Measurements from ENCODE around the gene MROH2B. TPM values are rescaled to one million over a fixed set of nuclear protein-coding genes. Genes with fewer than 3 reads are reported as not detected.
A peak's percentile ranks its signal among the peaks of the same experiment; 100 is the strongest.

MROH2B gene
- total and polyA plus RNA-seq, 8 donors: 0.20 to 2.7 (median 0.63) TPM; not detected in 2

GRCh38 chr5:40973364-40974004 lies 97.7 kb downstream of the MROH2B start:
- Histone ChIP-seq H3K9me3 (no peaks in the 10 kb centered on the region), H3K4me1 (no peaks in the 10 kb centered on the region), H3K36me3 (no peaks in the 10 kb centered on the region), H3K27me3 (no peaks in the 10 kb centered on the region), H3K27ac (no peak overlapping the region), H3K4me3 (no peak overlapping the region)
- DNase-seq (no peak), ATAC-seq (no peak)
- TF ChIP-seq, protein P1, sequence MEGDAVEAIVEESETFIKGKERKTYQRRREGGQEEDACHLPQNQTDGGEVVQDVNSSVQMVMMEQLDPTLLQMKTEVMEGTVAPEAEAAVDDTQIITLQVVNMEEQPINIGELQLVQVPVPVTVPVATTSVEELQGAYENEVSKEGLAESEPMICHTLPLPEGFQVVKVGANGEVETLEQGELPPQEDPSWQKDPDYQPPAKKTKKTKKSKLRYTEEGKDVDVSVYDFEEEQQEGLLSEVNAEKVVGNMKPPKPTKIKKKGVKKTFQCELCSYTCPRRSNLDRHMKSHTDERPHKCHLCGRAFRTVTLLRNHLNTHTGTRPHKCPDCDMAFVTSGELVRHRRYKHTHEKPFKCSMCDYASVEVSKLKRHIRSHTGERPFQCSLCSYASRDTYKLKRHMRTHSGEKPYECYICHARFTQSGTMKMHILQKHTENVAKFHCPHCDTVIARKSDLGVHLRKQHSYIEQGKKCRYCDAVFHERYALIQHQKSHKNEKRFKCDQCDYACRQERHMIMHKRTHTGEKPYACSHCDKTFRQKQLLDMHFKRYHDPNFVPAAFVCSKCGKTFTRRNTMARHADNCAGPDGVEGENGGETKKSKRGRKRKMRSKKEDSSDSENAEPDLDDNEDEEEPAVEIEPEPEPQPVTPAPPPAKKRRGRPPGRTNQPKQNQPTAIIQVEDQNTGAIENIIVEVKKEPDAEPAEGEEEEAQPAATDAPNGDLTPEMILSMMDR (IDR thresholded peaks at IDR 0.05): no peak
- intact Hi-C loops (cut with DNase I): no loop called here

DNA sequence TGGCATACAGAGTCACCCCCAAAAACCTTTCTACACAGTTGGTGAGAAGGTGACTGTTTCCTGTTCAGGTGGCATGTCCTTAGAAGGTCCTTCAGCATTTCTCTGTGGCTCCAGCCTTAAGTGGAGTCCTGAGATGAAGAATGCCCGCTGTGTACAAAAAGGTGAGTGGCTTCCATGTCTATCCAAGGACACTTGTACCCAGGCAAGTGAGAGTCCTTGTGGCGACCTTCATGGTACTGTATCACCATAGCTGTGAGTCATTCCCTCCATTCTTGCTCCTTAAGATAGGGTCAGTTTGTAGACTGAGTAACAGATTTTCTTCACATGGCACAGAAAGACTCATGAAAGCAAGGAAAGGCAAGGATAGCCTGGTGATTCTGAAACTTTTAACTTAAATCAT lies 98.7 kb downstream of the MROH2B start:
- DNase-seq: peak in 1 of 4 donors; percentile 46
- no peaks in the 10 kb centered on the region for H3K36me3 ChIP-seq

GRCh38 chr5:40962207-40962955 lies 108.8 kb downstream of the MROH2B start:
- Histone ChIP-seq H3K4me3 (no peak overlapping the region), H3K27me3 (no peaks in the 10 kb centered on the region), H3K36me3 (no peaks in the 10 kb centered on the region), H3K27ac (no peak overlapping the region), H3K4me1 (no peaks in the 10 kb centered on the region), H3K9me3 (peaks cover 0 to 9% of the 10 kb centered on the region in 2 donors)
- ATAC-seq: no peak
- DNase-seq: no peak
- TF ChIP-seq, protein P1 (IDR thresholded peaks at IDR 0.05): no peak
- intact Hi-C loops (cut with DNase I): no loop called here

More for the DNA sequence above, 98.7 kb downstream of the MROH2B start:
- Histone ChIP-seq H3K4me3 (no peak overlapping the region), H3K27me3 (no peaks in the 10 kb centered on the region), H3K9me3 (no peaks in the 10 kb centered on the region), H3K27ac (no peak overlapping the region), H3K4me1 (no peaks in the 10 kb centered on the region)
- intact Hi-C loops (cut with DNase I): no loop called here
- ATAC-seq: peak; percentile 96
- TF ChIP-seq, protein P1 (IDR thresholded peaks at IDR 0.05): no peak

DNA sequence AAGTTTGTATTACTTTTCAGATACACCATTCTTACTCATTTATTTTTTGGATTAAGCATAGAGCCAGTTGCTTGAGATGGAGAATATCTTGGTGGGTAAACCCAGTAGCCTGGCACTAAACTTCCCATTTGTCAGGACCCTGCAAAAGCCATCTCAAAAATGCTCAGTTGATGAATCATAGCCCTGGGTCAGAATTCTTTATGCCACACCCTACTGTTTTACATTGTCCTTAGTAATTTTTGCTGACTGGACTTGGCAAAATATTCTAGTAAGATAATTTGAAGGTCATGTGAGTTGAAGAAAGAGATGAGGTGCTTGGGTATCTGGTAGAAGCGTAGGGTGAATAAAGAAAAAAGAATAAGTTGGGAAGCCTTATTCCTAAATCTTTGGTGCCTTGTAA lies 111.1 kb downstream of the MROH2B start:
- no peak for ATAC-seq
- DNase-seq: no peak
- intact Hi-C loops (cut with DNase I): no loop called here
- Histone ChIP-seq H3K36me3 (no peaks in the 10 kb centered on the region), H3K27ac (no peak overlapping the region), H3K9me3 (peaks cover 0 to 9% of the 10 kb centered on the region in 2 donors), H3K4me1 (no peaks in the 10 kb centered on the region), H3K4me3 (no peak overlapping the region), H3K27me3 (no peaks in the 10 kb centered on the region)
- TF ChIP-seq, protein P1 (IDR thresholded peaks at IDR 0.05): no peak

DNA sequence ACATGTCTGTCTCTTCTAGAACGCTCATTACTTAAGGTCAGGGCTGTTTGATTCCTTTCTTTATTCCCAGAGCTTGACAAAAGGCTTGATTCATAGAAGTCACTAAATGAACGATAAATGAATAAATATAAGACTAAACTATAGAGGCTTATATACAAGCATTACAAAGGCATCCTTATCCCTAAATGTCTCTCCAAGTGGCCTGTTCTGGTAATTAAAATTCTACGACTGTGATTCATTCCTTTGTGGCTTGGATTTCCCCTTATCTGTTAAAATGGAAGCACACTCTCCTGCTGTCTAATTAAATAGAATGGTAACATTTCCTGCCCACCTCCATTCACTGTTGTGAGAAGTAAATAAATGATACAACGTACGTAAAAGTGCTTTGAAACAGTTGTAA lies 112.3 kb downstream of the MROH2B start:
- DNase-seq (no peak), ATAC-seq (no peak)
- TF ChIP-seq, protein P1 (IDR thresholded peaks at IDR 0.05): no peak
- peaks cover 0 to 9% of the 10 kb centered on the region in 2 donors for H3K9me3 ChIP-seq
- intact Hi-C loops (cut with DNase I): no loop called here
- H3K4me1 ChIP-seq: no peaks in the 10 kb centered on the region
- no peaks in the 10 kb centered on the region for H3K27me3 ChIP-seq
- no peaks in the 10 kb centered on the region for H3K36me3 ChIP-seq
- no peak overlapping the region for H3K4me3 ChIP-seq
- H3K27ac ChIP-seq: no peak overlapping the region
